Measurements from ENCODE around the gene CAMTA1. TPM values are rescaled to one million over a fixed set of nuclear protein-coding genes. Genes with fewer than 3 reads are reported as not detected.
A peak's percentile ranks its signal among the peaks of the same experiment; 100 is the strongest.

Gene CAMTA1
- total and polyA plus RNA-seq, 2 experiments from 2014 or later = 89.0 to 145 TPM

DNA sequence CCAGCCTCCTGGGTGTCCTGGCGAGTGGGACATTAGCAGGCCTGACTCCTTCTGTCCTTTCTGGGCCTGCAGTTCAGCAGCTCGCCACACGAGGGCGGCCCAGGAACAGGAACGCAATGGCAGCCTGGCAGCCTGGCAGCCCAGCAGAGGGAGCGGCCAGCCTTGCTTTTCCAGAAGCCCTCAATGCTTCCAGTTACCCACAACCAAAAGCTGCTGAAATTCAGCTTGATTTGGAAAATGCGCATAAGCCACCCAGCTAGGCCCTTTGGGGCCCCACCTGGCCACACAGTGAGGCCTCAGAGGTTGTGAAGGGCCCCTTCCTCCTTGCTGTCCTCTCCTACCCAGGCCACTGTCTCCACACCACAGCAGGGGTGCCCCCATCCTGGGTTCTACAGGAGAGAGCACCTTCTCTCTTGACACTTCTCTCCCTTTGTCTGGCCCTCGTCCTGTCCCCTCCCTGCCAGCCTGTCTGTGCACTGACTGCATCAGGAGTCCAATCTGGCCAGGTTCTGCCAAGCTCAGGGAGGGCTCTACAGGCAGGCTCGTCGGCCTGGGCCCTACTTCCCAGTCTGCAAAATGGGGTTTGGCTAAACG lies 882.5 kb downstream of the CAMTA1 start:
- Histone ChIP-seq H3K4me3 (no peak overlapping the region), H4K20me1 (ENCODE audit: insufficient read depth, poor library complexity, severe bottlenecking) (no peaks in the 10 kb centered on the region), H3K36me3 (replicated peaks; ENCODE audit: insufficient read depth, low read depth) (no peaks in the 10 kb centered on the region), H3K79me2 (no peaks in the 10 kb centered on the region), H2AFZ (peak overlapping the region; percentile 57), H3K4me2 (no peak overlapping the region), H3K4me1 (ENCODE audit: insufficient read depth) (peaks cover 4% of the 10 kb centered on the region), H3K27ac (no peak overlapping the region), H3K9me3 (ENCODE audit: low read depth) (no peaks in the 10 kb centered on the region), H3K9me2 (replicated peaks; ENCODE audit: insufficient read depth) (no peaks in the 10 kb centered on the region), H3K27me3 (no peaks in the 10 kb centered on the region)
- WGBS (ENCODE audit: low lambda C conversion rate, missing lambda C conversion rate) = 29% methylated on average over 11 of the region's 11 CpGs
- no peak for TF ChIP-seq EZH2 (IDR thresholded peaks at IDR 0.05; ENCODE audit: borderline replicate concordance)
- TF ChIP-seq EZH2phosphoT487 (IDR thresholded peaks at IDR 0.05; ENCODE audit: low read depth, severe bottlenecking, unreplicated experiment) = no peak
- TF ChIP-seq, protein P1, sequence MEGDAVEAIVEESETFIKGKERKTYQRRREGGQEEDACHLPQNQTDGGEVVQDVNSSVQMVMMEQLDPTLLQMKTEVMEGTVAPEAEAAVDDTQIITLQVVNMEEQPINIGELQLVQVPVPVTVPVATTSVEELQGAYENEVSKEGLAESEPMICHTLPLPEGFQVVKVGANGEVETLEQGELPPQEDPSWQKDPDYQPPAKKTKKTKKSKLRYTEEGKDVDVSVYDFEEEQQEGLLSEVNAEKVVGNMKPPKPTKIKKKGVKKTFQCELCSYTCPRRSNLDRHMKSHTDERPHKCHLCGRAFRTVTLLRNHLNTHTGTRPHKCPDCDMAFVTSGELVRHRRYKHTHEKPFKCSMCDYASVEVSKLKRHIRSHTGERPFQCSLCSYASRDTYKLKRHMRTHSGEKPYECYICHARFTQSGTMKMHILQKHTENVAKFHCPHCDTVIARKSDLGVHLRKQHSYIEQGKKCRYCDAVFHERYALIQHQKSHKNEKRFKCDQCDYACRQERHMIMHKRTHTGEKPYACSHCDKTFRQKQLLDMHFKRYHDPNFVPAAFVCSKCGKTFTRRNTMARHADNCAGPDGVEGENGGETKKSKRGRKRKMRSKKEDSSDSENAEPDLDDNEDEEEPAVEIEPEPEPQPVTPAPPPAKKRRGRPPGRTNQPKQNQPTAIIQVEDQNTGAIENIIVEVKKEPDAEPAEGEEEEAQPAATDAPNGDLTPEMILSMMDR (IDR thresholded peaks at IDR 0.05; ENCODE audit: poor library complexity) = peak; percentile 98
- DNase-seq (ENCODE audit: low spot score) = peak; percentile 93

GRCh38 chr1:7669559-7670311 lies 884.5 kb downstream of the CAMTA1 start:
- peaks cover 4% of the 10 kb centered on the region for H3K4me1 ChIP-seq (ENCODE audit: insufficient read depth)
- no peaks in the 10 kb centered on the region for H3K9me2 ChIP-seq (replicated peaks; ENCODE audit: insufficient read depth)
- H3K27me3 ChIP-seq = no peaks in the 10 kb centered on the region
- no peaks in the 10 kb centered on the region for H3K79me2 ChIP-seq
- peak; percentile 79 for DNase-seq (ENCODE audit: low spot score)
- H3K9me3 ChIP-seq (ENCODE audit: low read depth) = no peaks in the 10 kb centered on the region
- no peaks in the 10 kb centered on the region for H3K36me3 ChIP-seq (replicated peaks; ENCODE audit: insufficient read depth, low read depth)
- H3K4me2 ChIP-seq = peak overlapping the region; percentile 72
- WGBS (ENCODE audit: low lambda C conversion rate, missing lambda C conversion rate) = 39% methylated on average over 17 of the region's 19 CpGs
- TF ChIP-seq EZH2phosphoT487 (IDR thresholded peaks at IDR 0.05; ENCODE audit: low read depth, severe bottlenecking, unreplicated experiment) = no peak
- no peak for TF ChIP-seq EZH2 (IDR thresholded peaks at IDR 0.05; ENCODE audit: borderline replicate concordance)
- TF ChIP-seq, protein P1 (IDR thresholded peaks at IDR 0.05; ENCODE audit: poor library complexity) = peak; percentile 75
- no peak overlapping the region for H2AFZ ChIP-seq
- H3K27ac ChIP-seq = no peak overlapping the region
- no peak overlapping the region for H3K4me3 ChIP-seq
- no peaks in the 10 kb centered on the region for H4K20me1 ChIP-seq (ENCODE audit: insufficient read depth, poor library complexity, severe bottlenecking)

DNA sequence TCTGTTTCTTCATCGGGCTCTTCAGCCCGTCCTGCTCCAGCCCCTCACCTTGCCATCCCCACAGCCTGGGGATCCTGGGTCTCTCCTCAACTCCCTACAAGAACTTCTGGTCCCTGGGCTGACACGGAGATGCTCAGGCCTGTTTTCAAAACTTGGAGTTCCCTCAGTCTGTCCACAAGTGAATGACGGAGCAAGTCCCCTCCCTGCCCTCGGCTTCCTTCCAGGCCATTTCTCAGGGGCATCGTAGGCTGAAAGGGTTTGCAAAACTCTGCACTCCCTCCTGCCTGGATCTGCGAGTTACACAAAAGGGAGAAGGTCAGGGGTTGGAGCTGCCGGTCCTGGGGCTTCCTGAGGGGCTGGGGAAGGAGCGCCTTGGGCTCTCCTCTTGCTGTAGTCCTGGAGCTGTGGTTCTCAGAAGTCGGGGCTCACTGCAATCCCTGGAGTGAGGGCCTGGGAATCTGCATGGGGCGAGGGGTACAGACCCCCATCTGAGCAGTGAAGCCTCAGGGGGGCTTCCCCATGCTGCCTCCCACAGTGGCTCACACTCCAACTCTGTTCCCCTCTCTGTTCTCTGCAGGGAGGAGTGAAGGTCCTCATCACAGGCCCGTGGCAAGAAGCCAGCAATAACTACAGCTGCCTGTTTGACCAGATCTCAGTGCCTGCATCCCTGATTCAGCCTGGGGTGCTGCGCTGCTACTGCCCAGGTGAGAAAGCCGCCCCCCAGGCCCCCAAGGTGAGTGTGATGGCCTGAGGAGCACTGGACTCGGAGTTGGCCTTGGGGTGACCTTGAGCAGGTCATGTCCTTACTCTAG lies 885.3 kb downstream of the CAMTA1 start:
- no peaks in the 10 kb centered on the region for H3K9me3 ChIP-seq (ENCODE audit: low read depth)
- H3K79me2 ChIP-seq = no peaks in the 10 kb centered on the region
- no peak for DNase-seq (ENCODE audit: low spot score)
- WGBS (ENCODE audit: low lambda C conversion rate, missing lambda C conversion rate) = 78% methylated on average over 15 of the region's 15 CpGs
- no peak overlapping the region for H2AFZ ChIP-seq
- H3K4me1 ChIP-seq (ENCODE audit: insufficient read depth) = peaks cover 4% of the 10 kb centered on the region
- no peak overlapping the region for H3K27ac ChIP-seq
- H3K36me3 ChIP-seq (replicated peaks; ENCODE audit: insufficient read depth, low read depth) = no peaks in the 10 kb centered on the region
- no peak overlapping the region for H3K4me3 ChIP-seq
- no peak overlapping the region for H3K4me2 ChIP-seq
- no peaks in the 10 kb centered on the region for H3K27me3 ChIP-seq
- TF ChIP-seq EZH2 (IDR thresholded peaks at IDR 0.05; ENCODE audit: borderline replicate concordance) = no peak
- TF ChIP-seq, protein P1 (IDR thresholded peaks at IDR 0.05; ENCODE audit: poor library complexity) = no peak
- TF ChIP-seq EZH2phosphoT487 (IDR thresholded peaks at IDR 0.05; ENCODE audit: low read depth, severe bottlenecking, unreplicated experiment) = no peak
- no peaks in the 10 kb centered on the region for H4K20me1 ChIP-seq (ENCODE audit: insufficient read depth, poor library complexity, severe bottlenecking)
- H3K9me2 ChIP-seq (replicated peaks; ENCODE audit: insufficient read depth) = no peaks in the 10 kb centered on the region

All from hepatocyte (in vitro differentiated cells).